Ovary (tissue), 9 donors: ENCODE measurements around the gene PTPRJ. TPM values are rescaled to one million over a fixed set of nuclear protein-coding genes. Genes with fewer than 3 reads are reported as not detected.

Experiments used
- DNase-seq, 5 donors: peaks; one replicate each; pipeline ENCODE4 v3.0.0-alpha.2; 2019 to 2020
- H3K27ac ChIP-seq, 2 donors: fragments of 200-600 bp; one replicate each; pipeline versions ENCODE4 v1.5.1 to v1.8.0; 2019 to 2022
- H3K27me3 ChIP-seq: fragments of 200-600 bp; one replicate; pipeline ENCODE4 v1.8.0; 2022
- H3K36me3 ChIP-seq: fragments of 200-600 bp; sonication (generic); one replicate; pipeline ENCODE4 v1.5.1; 2019
- H3K4me1 ChIP-seq: one replicate; pipeline ENCODE4 v1.8.1; 2013; ENCODE audit warnings: mild to moderate bottlenecking, moderate library complexity; ENCODE audit not compliant: insufficient read depth
- H3K4me3 ChIP-seq: fragments of 200-600 bp; sonication (generic); one replicate; pipeline ENCODE4 v1.5.1; 2017
- H3K9me3 ChIP-seq, 2 donors: fragments of 200-600 bp in 1 of 2; sonication (generic) in 1 of 2; one replicate each; pipeline versions ENCODE4 v1.5.1 to v1.8.1; 2013 to 2019; ENCODE audit warnings: mild to moderate bottlenecking in 1 of 2, moderate library complexity in 1 of 2
- EP300 ChIP-seq: sonication (generic); formaldehyde crosslinking; IDR thresholded peaks from one replicate; pipeline ENCODE4 v1.6.1; 2017; ENCODE audit warnings: antibody characterized with exemption
- POLR2A ChIP-seq: fragments of 450-650 bp; IDR thresholded peaks from one replicate; pipeline ENCODE4 v1.6.1; 2017; ENCODE audit warnings: antibody characterized with exemption, mild to moderate bottlenecking, moderate library complexity
- WGBS, 3 donors: extraction: QIAGEN DNeasy Blood & Tissue Kit in 1 of 3; methylation state at CpG; one replicate each; pipeline versions ENCODE4 v1.1.5 to v1.1.7; 2013 to 2017; 5-methylcytosine and 5-hydroxymethylcytosine counted together
- intact Hi-C, 4 donors: fragments of 100-400 bp; cut with DNase I; formaldehyde crosslinking; loops; one replicate each; pipeline versions ENCODE4 v1.11.0 to v1.15.1; 2022 to 2023
- polyA plus RNA-seq, 2 donors: library from polyadenylated mRNA; stranded (reverse); fragments of 200-250 nt in 1 of 2; fragments of 350-450 nt in 1 of 2; fragmentation: Illumina TruSeq in 1 of 2; extraction: RNeasy Lipid Tissue Mini Kit (QIAGEN cat#74804) in 1 of 2; gene quantifications; one replicate each; pipeline ENCODE4 v1.2.3, GENCODE V29; 2013 to 2014
- total RNA-seq, 7 donors: library from RNA; depleted of rRNA in 2 of 7; stranded (reverse); fragments of >200 nt in 2 of 7; fragmentation: NEBNext Ultra II Directional in 3 of 7; extraction: Animal tissue kit (Norgen Biotek cat#: 25700) in 3 of 7; gene quantifications; one replicate each; pipeline versions ENCODE4 v1.1.0 to v1.2.4, GENCODE V29; 2016 to 2023
- TF ChIP-seq, protein P1 (sequence below), 3 donors: fragments of 450-650 bp in 2 of 3; fragments of 200-600 bp in 1 of 3; IDR thresholded peaks; one replicate each; pipeline versions ENCODE4 v1.5.1 to v1.8.0; 2016 to 2022; ENCODE audit warnings: antibody characterized with exemption in 3 of 3, mild to moderate bottlenecking in 1 of 3
- donor health status: DM: no; HTN: no; CAD: no; lungs with moderate emphysema.
- donor health status: DM: no; HTN: no; CAD: no.
- donor health status: Bipolar disorder and iron deficiency.
- donor health status: DM: yes; HTN: yes; CAD: no.
- donor health status: DM: no; HTN: no; CAD: no.
- donor health status: DM: yes; HTN: yes; CAD: no.

The PTPRJ gene
- total and polyA plus RNA-seq, 9 donors = 1.6 to 16.1 (median 5.5) TPM

DNA sequence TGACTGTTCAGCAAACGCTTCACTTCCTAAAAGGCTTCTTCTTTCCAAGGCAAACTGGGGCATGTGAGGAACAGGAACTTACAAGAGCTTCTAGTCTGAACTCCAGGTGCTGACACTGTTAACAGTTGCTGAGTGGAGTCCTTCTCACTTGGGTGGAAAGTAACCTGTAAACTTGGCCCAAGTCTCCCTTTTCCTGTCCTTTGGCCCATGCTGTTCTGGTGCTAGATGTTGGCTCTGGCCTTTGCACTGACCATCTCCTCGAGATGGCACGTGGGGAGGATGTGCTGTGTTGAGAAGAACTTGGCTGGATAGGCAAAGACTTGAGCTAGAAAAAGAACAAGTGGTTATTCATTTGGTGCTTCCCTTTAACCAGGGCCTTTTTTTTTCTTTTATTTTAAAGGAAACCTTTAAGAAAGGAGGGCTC is 53.6 kb downstream of the PTPRJ start:
- TF ChIP-seq, protein P1, sequence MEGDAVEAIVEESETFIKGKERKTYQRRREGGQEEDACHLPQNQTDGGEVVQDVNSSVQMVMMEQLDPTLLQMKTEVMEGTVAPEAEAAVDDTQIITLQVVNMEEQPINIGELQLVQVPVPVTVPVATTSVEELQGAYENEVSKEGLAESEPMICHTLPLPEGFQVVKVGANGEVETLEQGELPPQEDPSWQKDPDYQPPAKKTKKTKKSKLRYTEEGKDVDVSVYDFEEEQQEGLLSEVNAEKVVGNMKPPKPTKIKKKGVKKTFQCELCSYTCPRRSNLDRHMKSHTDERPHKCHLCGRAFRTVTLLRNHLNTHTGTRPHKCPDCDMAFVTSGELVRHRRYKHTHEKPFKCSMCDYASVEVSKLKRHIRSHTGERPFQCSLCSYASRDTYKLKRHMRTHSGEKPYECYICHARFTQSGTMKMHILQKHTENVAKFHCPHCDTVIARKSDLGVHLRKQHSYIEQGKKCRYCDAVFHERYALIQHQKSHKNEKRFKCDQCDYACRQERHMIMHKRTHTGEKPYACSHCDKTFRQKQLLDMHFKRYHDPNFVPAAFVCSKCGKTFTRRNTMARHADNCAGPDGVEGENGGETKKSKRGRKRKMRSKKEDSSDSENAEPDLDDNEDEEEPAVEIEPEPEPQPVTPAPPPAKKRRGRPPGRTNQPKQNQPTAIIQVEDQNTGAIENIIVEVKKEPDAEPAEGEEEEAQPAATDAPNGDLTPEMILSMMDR (IDR thresholded peaks at IDR 0.05) = no peak
- no peak for TF ChIP-seq EP300
- no peak for TF ChIP-seq POLR2A
- 82 to 86% (median 82%) methylated on average over 3 of the region's 3 CpGs for WGBS, 3 donors
- no peaks in the 10 kb centered on the region for H3K27me3 ChIP-seq
- no peak for DNase-seq
- intact Hi-C loops = no loop called here
- no peak overlapping the region for H3K27ac ChIP-seq
- no peaks in the 10 kb centered on the region for H3K36me3 ChIP-seq
- no peak overlapping the region for H3K4me3 ChIP-seq
- H3K4me1 ChIP-seq = peaks cover under 1% of the 10 kb centered on the region
- H3K9me3 ChIP-seq = no peaks in the 10 kb centered on the region

DNA sequence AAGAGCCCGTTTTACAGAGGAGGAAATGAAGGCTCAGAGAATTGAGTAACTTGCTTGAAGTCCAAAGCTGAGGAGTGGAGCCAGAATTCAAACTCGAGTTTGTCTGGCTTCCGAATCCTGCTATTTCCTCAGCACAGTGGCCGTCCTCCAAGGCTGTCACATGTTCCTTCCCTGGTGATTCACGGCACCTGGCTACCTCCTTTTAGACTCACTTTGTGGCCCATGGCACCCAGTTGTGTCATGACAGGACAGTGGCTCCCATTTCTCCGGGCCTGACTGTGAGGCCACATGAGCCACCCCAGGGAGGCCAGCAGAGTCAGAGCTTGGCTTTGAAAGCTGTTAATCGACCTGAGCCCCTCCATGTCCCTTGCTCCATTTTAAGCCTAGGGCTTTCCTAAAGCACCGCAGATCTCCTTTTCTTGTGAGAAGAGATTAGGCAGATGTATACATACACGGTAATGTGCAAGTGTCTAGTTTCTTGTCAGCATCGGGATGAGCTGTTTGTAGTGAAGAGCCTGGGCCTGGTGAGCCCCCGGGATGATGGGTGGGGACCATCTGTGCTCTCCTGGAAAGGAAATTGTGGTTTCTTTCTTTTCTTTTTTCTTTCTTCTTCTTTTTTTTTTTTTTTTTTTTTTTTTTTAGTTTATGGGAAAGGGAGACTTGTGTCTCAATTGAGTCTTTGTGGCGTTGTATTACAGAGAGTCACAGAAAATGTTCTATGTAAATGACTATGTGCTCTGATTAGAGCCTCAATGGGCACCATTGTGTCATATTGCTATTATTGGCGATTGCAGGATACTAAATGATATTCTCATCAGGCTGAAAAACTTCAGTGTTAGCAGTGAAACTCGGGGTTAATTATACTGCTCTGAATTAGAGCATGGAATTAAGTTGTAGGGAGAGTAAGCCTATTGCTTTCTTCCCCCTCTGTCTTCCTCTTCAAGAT is 54.8 kb downstream of the PTPRJ start:
- H3K4me1 ChIP-seq = no peaks in the 10 kb centered on the region
- H3K4me3 ChIP-seq = no peak overlapping the region
- no peaks in the 10 kb centered on the region for H3K9me3 ChIP-seq
- no peak for DNase-seq
- 84 to 88% (median 87%) methylated on average over 14 of the region's 14 CpGs for WGBS, 3 donors
- TF ChIP-seq POLR2A (no peak), EP300 (no peak)
- TF ChIP-seq, protein P1 (IDR thresholded peaks at IDR 0.05) = no peak
- no peaks in the 10 kb centered on the region for H3K36me3 ChIP-seq
- H3K27me3 ChIP-seq = no peaks in the 10 kb centered on the region
- no peak overlapping the region for H3K27ac ChIP-seq
- intact Hi-C loops = no loop called here

GRCh38 chr11:48036011-48036410 is 55.7 kb downstream of the PTPRJ start:
- H3K9me3 ChIP-seq = no peaks in the 10 kb centered on the region
- 19 to 33% (median 33%) methylated on average over 1 of the region's 1 CpG for WGBS, 3 donors
- no peaks in the 10 kb centered on the region for H3K27me3 ChIP-seq
- H3K27ac ChIP-seq = no peak overlapping the region
- DNase-seq = no peak
- TF ChIP-seq, protein P1 (IDR thresholded peaks at IDR 0.05) = no peak
- no peak for TF ChIP-seq POLR2A
- no peak for TF ChIP-seq EP300
- no peaks in the 10 kb centered on the region for H3K4me1 ChIP-seq
- H3K4me3 ChIP-seq = no peak overlapping the region
- intact Hi-C loops = no loop called here
- H3K36me3 ChIP-seq = no peaks in the 10 kb centered on the region

DNA sequence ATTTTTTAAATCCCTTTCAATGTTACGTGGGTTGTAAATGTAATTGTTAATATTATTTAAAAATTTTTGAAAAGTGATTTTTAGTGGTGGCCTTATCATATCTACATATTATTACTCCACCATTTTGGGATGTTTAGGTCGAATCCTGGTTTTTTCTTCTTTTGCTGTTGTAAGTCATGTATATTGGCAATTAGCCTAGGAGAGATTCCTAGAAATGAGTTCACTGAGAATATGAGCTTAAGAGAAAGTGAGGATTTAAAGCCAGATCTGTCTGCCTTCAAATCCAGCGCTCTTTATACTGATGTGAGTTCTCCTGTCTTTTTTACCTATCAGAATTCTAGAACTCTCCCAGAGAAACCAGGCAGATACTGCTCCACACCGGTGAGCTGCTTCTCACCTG is 56.1 kb downstream of the PTPRJ start:
- intact Hi-C loops = no loop called here
- no peaks in the 10 kb centered on the region for H3K27me3 ChIP-seq
- no peak for DNase-seq

More for the DNA sequence above, 56.1 kb downstream of the PTPRJ start:
- Histone ChIP-seq H3K4me1 (no peaks in the 10 kb centered on the region), H3K9me3 (no peaks in the 10 kb centered on the region), H3K36me3 (no peaks in the 10 kb centered on the region), H3K27ac (no peak overlapping the region), H3K4me3 (no peak overlapping the region)
- TF ChIP-seq POLR2A = no peak
- TF ChIP-seq EP300 = no peak
- TF ChIP-seq, protein P1 (IDR thresholded peaks at IDR 0.05) = no peak
- 65 to 74% (median 70%) methylated on average over 4 of the region's 4 CpGs for WGBS, 3 donors
